ENCODE measurements around the gene TEX55. TPM values are rescaled to one million over a fixed set of nuclear protein-coding genes. Genes with fewer than 3 reads are reported as not detected.

TEX55 gene
- total RNA-seq (not detected), polyA plus RNA-seq (not detected)
- long read RNA-seq, donor 1: 0 reads
- long read RNA-seq, donor 2: 0 reads
- long read RNA-seq, donor 3: 0 reads

GRCh38 chr3:119145500-119146167, at the start of gene TEX55:
TEX55 (plus strand) TSS chr3:119146165; CDS start chr3:119146190, 25 bp downstream.
- H3K27me3 ChIP-seq: no peaks in the 10 kb centered on the region
- no peaks in the 10 kb centered on the region for H3K36me3 ChIP-seq
- H3K4me3 ChIP-seq: no peak within 1 kb of the TSS
- WGBS, 3 donors: 81 to 87% (median 85%) methylated on average over 23 of the region's 23 CpGs
- DNase-seq: no peak
- H3K27ac ChIP-seq: no peak within 1 kb of the TSS
- intact Hi-C loops (cut with DNase I): no loop called here
- no peaks in the 10 kb centered on the region for H3K9me3 ChIP-seq
- no peaks in the 10 kb centered on the region for H3K4me1 ChIP-seq (ENCODE audit: insufficient read depth)
- TF ChIP-seq CTCF (IDR thresholded peaks at IDR 0.05): no peak
- TF ChIP-seq EP300 (IDR thresholded peaks at IDR 0.05): no peak

GRCh38 chr3:119098003-119098402, 48.0 kb upstream of the TEX55 start:
- Histone ChIP-seq H3K27me3 (no peaks in the 10 kb centered on the region), H3K36me3 (no peaks in the 10 kb centered on the region), H3K9me3 (no peaks in the 10 kb centered on the region), H3K4me1 (ENCODE audit: insufficient read depth) (no peaks in the 10 kb centered on the region), H3K27ac (no peak overlapping the region), H3K4me3 (no peak overlapping the region)
- TF ChIP-seq POLR2A (IDR thresholded peaks at IDR 0.05): no peak
- TF ChIP-seq CTCF (IDR thresholded peaks at IDR 0.05): no peak
- no peak for TF ChIP-seq EP300 (IDR thresholded peaks at IDR 0.05)
- intact Hi-C loops (cut with DNase I): loop anchor here (2.0 to 10.0 kb wide), 4 partner anchors 213 to 217 kb away; no protein-coding TSS in a partner anchor
- 95 to 99% (median 97%) methylated on average over 3 of the region's 3 CpGs for WGBS, 3 donors
- no peak for DNase-seq

DNA sequence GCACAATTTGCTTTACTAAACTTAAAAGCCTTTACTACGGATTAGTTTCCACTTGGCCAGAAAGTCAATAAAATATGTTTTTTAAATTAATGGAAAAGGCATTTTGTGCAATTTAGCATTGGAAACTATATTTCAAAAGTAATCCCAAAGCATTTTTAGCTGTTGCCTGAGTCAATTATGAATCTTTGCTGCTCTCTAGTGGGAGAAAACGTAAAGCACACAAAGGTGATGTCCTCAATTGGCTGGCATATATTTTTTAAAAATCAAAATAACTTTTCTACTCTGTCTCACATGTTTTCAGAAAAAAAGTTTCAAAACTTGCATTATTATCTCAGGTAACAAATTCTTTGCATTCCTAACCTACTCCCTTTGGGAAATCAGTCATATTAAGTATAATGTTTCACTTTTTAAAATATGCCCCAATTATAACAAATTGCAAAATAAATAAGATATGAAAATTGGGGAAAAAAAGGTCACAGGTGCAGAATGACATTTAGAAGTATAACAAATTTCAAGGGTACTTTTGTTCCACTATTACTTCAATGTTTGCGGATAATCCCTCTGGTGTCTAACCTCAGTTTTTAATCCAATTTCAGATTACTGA, 47.2 kb upstream of the TEX55 start:
- Histone ChIP-seq H3K36me3 (no peaks in the 10 kb centered on the region), H3K27ac (no peak overlapping the region), H3K4me1 (ENCODE audit: insufficient read depth) (no peaks in the 10 kb centered on the region), H3K27me3 (no peaks in the 10 kb centered on the region), H3K4me3 (no peak overlapping the region), H3K9me3 (no peaks in the 10 kb centered on the region)
- DNase-seq: no peak
- TF ChIP-seq EP300 (IDR thresholded peaks at IDR 0.05): no peak
- TF ChIP-seq CTCF (IDR thresholded peaks at IDR 0.05): peak; percentile 54 to 78 (median 63)
- TF ChIP-seq POLR2A (IDR thresholded peaks at IDR 0.05): no peak
- intact Hi-C loops (cut with DNase I): loop anchor here (2.0 to 10.0 kb wide), 4 partner anchors 214 to 218 kb away; no protein-coding TSS in a partner anchor
- WGBS, 3 donors: 27 to 29% (median 28%) methylated on average over 3 of the region's 3 CpGs

DNA sequence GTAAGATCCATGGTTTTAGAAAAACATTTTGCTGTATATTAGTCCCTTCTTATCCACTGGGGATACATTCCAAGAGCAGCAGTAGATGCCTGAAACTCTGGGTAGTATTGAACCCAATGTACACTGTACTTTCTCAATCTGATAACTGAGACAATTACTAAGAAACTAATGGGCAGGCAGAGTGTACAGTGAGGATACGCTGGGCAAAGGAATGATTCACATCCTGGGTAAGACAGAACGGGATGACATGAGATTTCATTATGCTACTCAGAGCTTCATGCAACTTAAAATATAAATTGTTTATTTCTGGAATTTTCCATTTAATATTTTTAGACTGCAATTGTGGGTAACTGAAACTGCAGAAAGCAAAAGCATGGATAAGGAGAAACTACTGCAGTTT, 46.2 kb upstream of the TEX55 start:
- DNase-seq: no peak
- Histone ChIP-seq H3K4me3 (no peak overlapping the region), H3K27ac (no peak overlapping the region), H3K4me1 (ENCODE audit: insufficient read depth) (no peaks in the 10 kb centered on the region), H3K9me3 (no peaks in the 10 kb centered on the region), H3K36me3 (no peaks in the 10 kb centered on the region), H3K27me3 (no peaks in the 10 kb centered on the region)
- WGBS, 3 donors: 53 to 62% (median 58%) methylated on average over 2 of the region's 2 CpGs
- intact Hi-C loops (cut with DNase I): loop anchor here (2.0 to 10.0 kb wide), 4 partner anchors 215 to 219 kb away; no protein-coding TSS in a partner anchor
- TF ChIP-seq POLR2A (IDR thresholded peaks at IDR 0.05) (no peak), EP300 (IDR thresholded peaks at IDR 0.05) (no peak), CTCF (IDR thresholded peaks at IDR 0.05) (no peak)
